SU-DHL-6 (cell line): ENCODE results near the gene CFAP206.

Source experiments
- EZH2phosphoT487 ChIP-seq: fragments of 200-600 bp; sonication (generic), shearing (Covaris generic); conservative IDR thresholded peaks from 2 replicates; pipeline ENCODE4 v1.6.1; 2018; ENCODE audit warnings: mild to moderate bottlenecking, antibody characterized with exemption, low read length, moderate library complexity, mixed read lengths
- TF ChIP-seq, protein P1 (sequence below): fragments of 200-600 bp; sonication (generic); IDR thresholded peaks from one replicate; pipeline ENCODE4 v1.5.1; 2017; ENCODE audit warnings: antibody characterized with exemption, mild to moderate bottlenecking, low read length, moderate library complexity; ENCODE audit not compliant: insufficient read depth, poor library complexity, severe bottlenecking

DNA sequence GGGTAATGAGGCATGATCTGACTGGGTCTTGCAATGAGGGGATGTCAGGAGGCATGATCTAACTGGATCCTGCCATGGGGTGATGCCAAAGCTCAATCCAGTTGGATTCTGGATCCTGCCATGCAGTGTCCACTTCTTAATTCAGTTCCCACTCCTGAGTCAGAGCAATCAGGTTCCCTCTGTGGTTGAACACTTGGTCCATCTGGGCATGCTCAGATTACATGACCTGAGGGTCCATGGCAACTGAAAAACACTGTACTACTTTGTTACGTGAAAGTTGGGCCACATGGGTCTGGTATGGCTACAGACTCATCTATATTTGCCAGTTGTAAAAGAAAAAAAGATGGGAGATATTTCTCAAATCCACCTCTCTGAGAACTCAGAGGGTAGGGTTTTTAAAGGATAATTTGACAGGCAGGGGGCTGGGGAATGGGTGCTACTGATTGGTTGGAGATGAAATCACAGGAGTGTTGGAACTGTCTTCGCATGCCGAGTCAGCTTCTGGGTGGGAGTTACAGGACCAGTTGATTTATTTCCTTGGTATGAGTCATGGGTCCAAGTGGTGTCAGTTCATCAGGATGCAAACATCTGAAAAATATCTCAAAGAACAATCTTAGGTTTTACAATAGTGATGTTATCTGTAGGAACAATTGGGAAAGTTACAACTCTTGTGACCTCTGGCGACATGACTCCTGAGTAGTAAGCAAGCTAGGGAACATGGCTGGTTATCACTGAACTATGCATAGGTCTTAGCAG is 41.5 kb upstream of the CFAP206 start:
- TF ChIP-seq, protein P1, sequence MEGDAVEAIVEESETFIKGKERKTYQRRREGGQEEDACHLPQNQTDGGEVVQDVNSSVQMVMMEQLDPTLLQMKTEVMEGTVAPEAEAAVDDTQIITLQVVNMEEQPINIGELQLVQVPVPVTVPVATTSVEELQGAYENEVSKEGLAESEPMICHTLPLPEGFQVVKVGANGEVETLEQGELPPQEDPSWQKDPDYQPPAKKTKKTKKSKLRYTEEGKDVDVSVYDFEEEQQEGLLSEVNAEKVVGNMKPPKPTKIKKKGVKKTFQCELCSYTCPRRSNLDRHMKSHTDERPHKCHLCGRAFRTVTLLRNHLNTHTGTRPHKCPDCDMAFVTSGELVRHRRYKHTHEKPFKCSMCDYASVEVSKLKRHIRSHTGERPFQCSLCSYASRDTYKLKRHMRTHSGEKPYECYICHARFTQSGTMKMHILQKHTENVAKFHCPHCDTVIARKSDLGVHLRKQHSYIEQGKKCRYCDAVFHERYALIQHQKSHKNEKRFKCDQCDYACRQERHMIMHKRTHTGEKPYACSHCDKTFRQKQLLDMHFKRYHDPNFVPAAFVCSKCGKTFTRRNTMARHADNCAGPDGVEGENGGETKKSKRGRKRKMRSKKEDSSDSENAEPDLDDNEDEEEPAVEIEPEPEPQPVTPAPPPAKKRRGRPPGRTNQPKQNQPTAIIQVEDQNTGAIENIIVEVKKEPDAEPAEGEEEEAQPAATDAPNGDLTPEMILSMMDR: no peak
- no peak for TF ChIP-seq EZH2phosphoT487
